K562 (cell line): ENCODE data around the gene LENG9.

Source experiments
- CTCF ChIP-seq, 3 experiments: IDR thresholded peaks in 2 of 3; conservative IDR thresholded peaks in 1 of 3; 2 replicates each; pipeline ENCODE4 v1.5.1; 2011 to 2012; ENCODE audit warnings: low read length in 3 of 3, mild to moderate bottlenecking in 3 of 3, control low read depth in 2 of 3, improper control_type of control experiment in 1 of 3, inconsistent platforms in 1 of 3, low read depth in 1 of 3, mixed read lengths in 1 of 3, moderate library complexity in 1 of 3; ENCODE audit not compliant: insufficient read depth in 2 of 3
- HDGF ChIP-seq: fragments of 450-650 bp; IDR thresholded peaks from 2 replicates; pipeline ENCODE4 v1.6.1; 2016
- HMG20A ChIP-seq: fragments of 450-650 bp; formaldehyde crosslinking; conservative IDR thresholded peaks from 2 replicates; pipeline ENCODE4 v1.4.0; 2020; ENCODE audit warnings: mild to moderate bottlenecking, mixed read lengths
- KDM2B ChIP-seq: fragments of 250-450 bp; sonication (Bioruptor Pico); IDR thresholded peaks from 2 replicates; pipeline ENCODE4 v1.8.0; 2021; ENCODE audit warnings: mild to moderate bottlenecking, moderate library complexity
- MYBL2 ChIP-seq, 2 experiments: fragments of 450-650 bp in 1 of 2; sonication (generic) in 1 of 2; formaldehyde crosslinking in 1 of 2; IDR thresholded peaks; 2 replicates each; pipeline versions ENCODE4 v1.6.1 to v1.8.1; 2017 to 2022; ENCODE audit warnings: borderline replicate concordance in 1 of 2, inconsistent platforms in 1 of 2, low read depth in 1 of 2, mild to moderate bottlenecking in 1 of 2, missing genetic modification reagents in 1 of 2, moderate library complexity in 1 of 2
- NFE2L1 ChIP-seq: fragments of 450-650 bp; IDR thresholded peaks from 2 replicates; pipeline ENCODE4 v1.6.1; 2016; ENCODE audit warnings: missing genetic modification characterization, low read depth, mild to moderate bottlenecking, missing compliant biosample characterization, moderate library complexity, borderline replicate concordance
- NRF1 ChIP-seq, 2 experiments: fragments of 450-650 bp; IDR thresholded peaks in 1 of 2; conservative IDR thresholded peaks in 1 of 2; 2 replicates each; pipeline ENCODE4 v1.6.1; 2014; ENCODE audit warnings: mild to moderate bottlenecking in 2 of 2
- TEAD1 ChIP-seq, 2 experiments: fragments of 450-650 bp in 1 of 2; sonication (generic) in 1 of 2; formaldehyde crosslinking; IDR thresholded peaks; 2 replicates each; pipeline versions ENCODE4 v1.4.0 to v1.8.0; 2020 to 2022; ENCODE audit warnings: mild to moderate bottlenecking in 2 of 2, missing genetic modification reagents in 1 of 2
- XRCC4 ChIP-seq: IDR thresholded peaks from one replicate; pipeline ENCODE4 v1.6.1; 2011; ENCODE audit not compliant: insufficient read depth, insufficient read length; ENCODE audit errors: extremely low read depth

- TF ChIP-seq HMG20A (CRISPR knock-in tag), result no peak
- TF ChIP-seq HDGF, result no peak
- TF ChIP-seq NRF1 (conservative IDR thresholded peaks at IDR 0.05 in 1 of 2, IDR thresholded peaks at IDR 0.05 in 1 of 2), result no peak
- no peak for TF ChIP-seq KDM2B (CRISPR knock-in tag)
- TF ChIP-seq CTCF (IDR thresholded peaks at IDR 0.05 in 2 of 3, conservative IDR thresholded peaks at IDR 0.05 in 1 of 3; ENCODE audit: insufficient read depth in 2 of 3, low read depth in 1 of 3, low read length in 3 of 3), result no peak
- TF ChIP-seq NFE2L1 (tag), result no peak
- no peak for TF ChIP-seq MYBL2 (IDR thresholded peaks at IDR 0.05; ENCODE audit: low read depth)
- no peak for TF ChIP-seq MYBL2 (CRISPR knock-in tag; IDR thresholded peaks at IDR 0.05; ENCODE audit: borderline replicate concordance)
- no peak for TF ChIP-seq XRCC4
- TF ChIP-seq TEAD1 (CRISPR knock-in tag; IDR thresholded peaks at IDR 0.05), result no peak
These were observed 6.8 kb upstream of the LENG9 start for GRCh38 chr19:54470276-54470887.
